D721Med (cell line): ENCODE results near the gene MTOR.

ENCODE experiments used
- DNase-seq: peaks from one replicate; pipeline ENCODE4 v3.0.0; 2011; ENCODE audit warnings: low spot score; ENCODE audit not compliant: insufficient read length
- FAIRE-seq: peaks from 2 replicates; lab custom pipeline; 2011; peaks lifted over from hg19 to GRCh38; lab: Jason Lieb, UNC
- CTCF ChIP-seq: IDR thresholded peaks from 2 replicates; pipeline ENCODE4 v1.5.1; 2012; ENCODE audit warnings: mild to moderate bottlenecking, control low read depth; ENCODE audit not compliant: insufficient read depth; ENCODE audit errors: missing control alignments

MTOR gene

GRCh38 chr1:11157394-11157793 lies 105.0 kb downstream of the MTOR start:
- no peak for FAIRE-seq
- TF ChIP-seq CTCF: no peak
- DNase-seq: no peak

- no peak for DNase-seq
- no peak for FAIRE-seq
- TF ChIP-seq CTCF: no peak
Measured at GRCh38 chr1:11156963-11157362, 105.4 kb downstream of the MTOR start.

- no peak for TF ChIP-seq CTCF
- FAIRE-seq (no peak), DNase-seq (no peak)
Measured at GRCh38 chr1:11156441-11156840, 105.9 kb downstream of the MTOR start.

GRCh38 chr1:11153184-11153583 lies 109.2 kb downstream of the MTOR start:
- FAIRE-seq (no peak), DNase-seq (no peak)
- no peak for TF ChIP-seq CTCF

- FAIRE-seq: no peak
Measured at GRCh38 chr1:11152755-11153154, 109.6 kb downstream of the MTOR start.

GRCh38 chr1:11151826-11152612 lies 110.3 kb downstream of the MTOR start:
- no peak for DNase-seq
- TF ChIP-seq CTCF: no peak

More at GRCh38 chr1:11152755-11153154, 109.6 kb downstream of the MTOR start:
- no peak for TF ChIP-seq CTCF
- no peak for DNase-seq

GRCh38 chr1:11151114-11151513 lies 111.2 kb downstream of the MTOR start:
- no peak for FAIRE-seq
- no peak for TF ChIP-seq CTCF
- no peak for DNase-seq

More at GRCh38 chr1:11151826-11152612, 110.3 kb downstream of the MTOR start:
- no peak for FAIRE-seq
